B cell (primary cell): ENCODE measurements around the gene GABRG3. TPM values are rescaled to one million over a fixed set of nuclear protein-coding genes. Genes with fewer than 3 reads are reported as not detected.

ENCODE experiments used
- ATAC-seq: fragments of 200-7000 bp; cut with Tn5 transposase; one replicate; pipeline ENCODE4 v1.10.0; 2021; ENCODE audit warnings: low read depth, mild to moderate bottlenecking, moderate number of reproducible peaks, moderate library complexity
- CTCF ChIA-PET: fragments of 350-600 bp; sonication (Branson Sonifier 250); formaldehyde crosslinking; loops from one replicate; lab custom pipeline; 2021; ENCODE audit warnings: antibody characterized with exemption, inconsistent platforms; lab: Charles Lee
- POLR2A ChIA-PET: fragments of 350-600 bp; sonication (Branson Sonifier 250); formaldehyde crosslinking; loops from one replicate; lab custom pipeline; 2021; ENCODE audit warnings: antibody characterized with exemption; lab: Charles Lee
- DNase-seq: peaks from one replicate; pipeline ENCODE4 v3.0.0; 2013
- H2AFZ ChIP-seq: 2 replicates; pipeline ENCODE4 v1.6.1; 2012; ENCODE audit warnings: mild to moderate bottlenecking, low read depth, low read length; ENCODE audit not compliant: insufficient read depth, poor library complexity, severe bottlenecking
- H3K27ac ChIP-seq, 2 donors: 1 replicate in 1 of 2; 2 replicates in 1 of 2; pipeline ENCODE4 v1.5.1; 2012 to 2013; ENCODE audit warnings: low read length in 2 of 2, mild to moderate bottlenecking in 2 of 2, moderate library complexity in 1 of 2
- H3K27me3 ChIP-seq, 4 experiments: fragments of 200-600 bp in 1 of 4; sonication (generic) in 1 of 4; replicated peaks in 1 of 4; 1 replicate in 2 of 4; 2 replicates in 2 of 4; pipeline versions ENCODE4 v1.6.1 to v1.7.0; 2013 to 2016; ENCODE audit warnings: low read length in 3 of 4, mild to moderate bottlenecking in 2 of 4, mixed read lengths in 1 of 4, moderate library complexity in 1 of 4; ENCODE audit not compliant: insufficient read depth in 4 of 4, control insufficient read depth in 3 of 4; ENCODE audit errors: control extremely low read depth in 1 of 4
- H3K36me3 ChIP-seq, 2 experiments: replicated peaks in 1 of 2; 1 replicate in 1 of 2; 2 replicates in 1 of 2; pipeline versions ENCODE4 v1.6.1 to v1.7.1; 2013; ENCODE audit warnings: low read length in 1 of 2; ENCODE audit not compliant: insufficient read depth in 2 of 2, control insufficient read depth in 1 of 2; ENCODE audit errors: control extremely low read depth in 1 of 2, extremely low read depth in 1 of 2
- H3K4me1 ChIP-seq, 2 donors: fragments of 200-600 bp in 1 of 2; sonication (generic) in 1 of 2; 1 replicate in 1 of 2; 2 replicates in 1 of 2; pipeline versions ENCODE4 v1.5.1 to v1.6.1; 2013 to 2017; ENCODE audit warnings: low read length in 2 of 2; ENCODE audit not compliant: control insufficient read depth in 2 of 2, insufficient read depth in 2 of 2
- H3K4me2 ChIP-seq: replicated peaks from 2 replicates; pipeline ENCODE3; 2012; ENCODE audit warnings: mild to moderate bottlenecking, low read depth, low read length; ENCODE audit not compliant: poor library complexity, severe bottlenecking
- H3K4me3 ChIP-seq, 5 experiments: fragments of 200-600 bp in 1 of 5; sonication (generic) in 1 of 5; 1 replicate in 3 of 5; 2 replicates in 2 of 5; pipeline versions ENCODE4 v1.5.1 to v1.7.0; 2011 to 2016; ENCODE audit warnings: low read length in 4 of 5, mild to moderate bottlenecking in 4 of 5, low read depth in 2 of 5, control low read depth in 1 of 5, moderate library complexity in 1 of 5; ENCODE audit not compliant: insufficient read depth in 1 of 5; ENCODE audit errors: control extremely low read depth in 1 of 5, extremely low read depth in 1 of 5
- H3K79me2 ChIP-seq: fragments of 200-600 bp; sonication (generic); one replicate; pipeline ENCODE4 v1.6.0; 2016; ENCODE audit warnings: low read length; ENCODE audit not compliant: control insufficient read depth, insufficient read depth
- H3K9ac ChIP-seq: fragments of 200-600 bp; sonication (generic); 2 replicates; pipeline ENCODE4 v1.6.1; 2017; ENCODE audit warnings: mild to moderate bottlenecking, low read length, moderate library complexity
- H3K9me3 ChIP-seq, 3 donors: one replicate each; pipeline versions ENCODE4 v1.6.1 to v1.7.1; 2013; ENCODE audit warnings: low read length in 2 of 3; ENCODE audit not compliant: control insufficient read depth in 2 of 3, insufficient read depth in 1 of 3; ENCODE audit errors: control extremely low read depth in 1 of 3
- H4K20me1 ChIP-seq: 2 replicates; pipeline ENCODE4 v1.6.0; 2012; ENCODE audit warnings: mild to moderate bottlenecking, low read length; ENCODE audit not compliant: insufficient read depth, control insufficient read depth, poor library complexity, severe bottlenecking
- H3K27ac Mint-ChIP-seq: one replicate; pipeline ENCODE4 v1.8.0; 2021; ENCODE audit warnings: mixed read lengths
- H3K27me3 Mint-ChIP-seq: one replicate; pipeline ENCODE4 v1.8.0; 2021; ENCODE audit warnings: mixed read lengths
- H3K4me1 Mint-ChIP-seq: one replicate; pipeline ENCODE4 v1.8.0; 2021; ENCODE audit warnings: mixed read lengths
- H3K4me3 Mint-ChIP-seq: one replicate; pipeline ENCODE4 v1.8.0; 2021; ENCODE audit warnings: mixed read lengths
- H3K9me3 Mint-ChIP-seq: one replicate; pipeline ENCODE4 v1.8.0; 2022; ENCODE audit warnings: mixed read lengths; ENCODE audit not compliant: insufficient read depth
- EZH2 ChIP-seq: IDR thresholded peaks from 2 replicates; pipeline ENCODE4 v1.6.1; 2012; ENCODE audit warnings: borderline replicate concordance, low read depth, mild to moderate bottlenecking, moderate library complexity, low read length; ENCODE audit not compliant: insufficient read depth, poor library complexity, severe bottlenecking
- WGBS: methylation state at CpG from one replicate; pipeline ENCODE4 v1.1.5; 2013; ENCODE audit warnings: missing lambda C conversion rate; ENCODE audit not compliant: insufficient coverage; 5-methylcytosine and 5-hydroxymethylcytosine counted together
- intact Hi-C: fragments of 100-400 bp; cut with micrococcal nuclease; formaldehyde crosslinking; loops from one replicate; pipeline ENCODE4 v1.10.0; 2022
- polyA plus RNA-seq: library from polyadenylated mRNA; depleted of rRNA; stranded (reverse); fragments of >200 nt; gene quantifications from 2 replicates; pipeline ENCODE4 v1.2.3, GENCODE V29; 2012
- total RNA-seq, 2 donors: library from RNA; stranded (reverse); fragments of 120-200 nt in 1 of 2; gene quantifications; 1 replicate in 1 of 2; 2 replicates in 1 of 2; pipeline versions ENCODE4 v1.2.3 to v1.2.4, GENCODE V29; 2013 to 2022
- TF ChIP-seq, protein P1 (sequence below): fragments of 200-600 bp; IDR thresholded peaks from one replicate; pipeline ENCODE4 v1.8.0; 2022; ENCODE audit warnings: antibody characterized with exemption, mild to moderate bottlenecking

Gene GABRG3
- total and polyA plus RNA-seq, 2 donors (not counting 1 experiment from before 2014, with no cell fraction given) = not detected

DNA sequence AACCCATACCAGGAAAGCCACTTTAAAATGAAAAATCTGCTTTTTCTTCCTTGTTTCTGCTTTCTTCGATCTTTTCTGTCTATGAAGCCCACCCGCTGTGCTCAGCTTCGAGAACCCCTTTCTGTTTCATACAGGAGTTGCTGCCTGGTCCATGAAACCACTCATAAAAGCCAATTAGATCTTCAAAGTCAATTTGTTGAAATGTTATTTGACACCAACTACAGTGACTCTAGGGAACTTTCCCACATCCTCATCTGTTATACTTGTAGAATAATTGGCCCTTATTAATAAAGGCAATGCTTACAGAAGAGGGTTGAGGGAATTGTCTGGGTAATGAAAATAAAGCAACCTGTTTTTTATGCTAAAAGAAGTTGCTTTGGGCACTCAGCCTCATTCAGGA, 604.5 kb downstream of the GABRG3 start:
- H3K4me2 ChIP-seq = no peak overlapping the region
- peaks cover 0 to 16% (median 0%) of the 10 kb centered on the region in 3 donors for H3K9me3 ChIP-seq
- H3K4me3 Mint-ChIP-seq = no peak overlapping the region
- DNase-seq (no peak), ATAC-seq (no peak)
- no peaks in the 10 kb centered on the region for H3K4me1 ChIP-seq
- ChIA-PET CTCF (no interaction called here), POLR2A (no interaction called here)
- WGBS = 85% methylated on average over 2 of the region's 3 CpGs
- H3K9ac ChIP-seq = no peak overlapping the region
- H4K20me1 ChIP-seq = no peaks in the 10 kb centered on the region
- H3K4me3 ChIP-seq = no peak overlapping the region
- TF ChIP-seq EZH2 = no peak
- TF ChIP-seq, protein P1, sequence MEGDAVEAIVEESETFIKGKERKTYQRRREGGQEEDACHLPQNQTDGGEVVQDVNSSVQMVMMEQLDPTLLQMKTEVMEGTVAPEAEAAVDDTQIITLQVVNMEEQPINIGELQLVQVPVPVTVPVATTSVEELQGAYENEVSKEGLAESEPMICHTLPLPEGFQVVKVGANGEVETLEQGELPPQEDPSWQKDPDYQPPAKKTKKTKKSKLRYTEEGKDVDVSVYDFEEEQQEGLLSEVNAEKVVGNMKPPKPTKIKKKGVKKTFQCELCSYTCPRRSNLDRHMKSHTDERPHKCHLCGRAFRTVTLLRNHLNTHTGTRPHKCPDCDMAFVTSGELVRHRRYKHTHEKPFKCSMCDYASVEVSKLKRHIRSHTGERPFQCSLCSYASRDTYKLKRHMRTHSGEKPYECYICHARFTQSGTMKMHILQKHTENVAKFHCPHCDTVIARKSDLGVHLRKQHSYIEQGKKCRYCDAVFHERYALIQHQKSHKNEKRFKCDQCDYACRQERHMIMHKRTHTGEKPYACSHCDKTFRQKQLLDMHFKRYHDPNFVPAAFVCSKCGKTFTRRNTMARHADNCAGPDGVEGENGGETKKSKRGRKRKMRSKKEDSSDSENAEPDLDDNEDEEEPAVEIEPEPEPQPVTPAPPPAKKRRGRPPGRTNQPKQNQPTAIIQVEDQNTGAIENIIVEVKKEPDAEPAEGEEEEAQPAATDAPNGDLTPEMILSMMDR = no peak
- no peaks in the 10 kb centered on the region for H3K4me1 Mint-ChIP-seq
- no peaks in the 10 kb centered on the region for H3K27me3 Mint-ChIP-seq
- H3K79me2 ChIP-seq = no peaks in the 10 kb centered on the region
- H3K9me3 Mint-ChIP-seq = no peaks in the 10 kb centered on the region
- no peak overlapping the region for H2AFZ ChIP-seq
- no peaks in the 10 kb centered on the region for H3K27me3 ChIP-seq
- intact Hi-C loops = no loop called here
- H3K27ac ChIP-seq = no peak overlapping the region
- H3K27ac Mint-ChIP-seq = no peak overlapping the region
- H3K36me3 ChIP-seq = no peaks in the 10 kb centered on the region

DNA sequence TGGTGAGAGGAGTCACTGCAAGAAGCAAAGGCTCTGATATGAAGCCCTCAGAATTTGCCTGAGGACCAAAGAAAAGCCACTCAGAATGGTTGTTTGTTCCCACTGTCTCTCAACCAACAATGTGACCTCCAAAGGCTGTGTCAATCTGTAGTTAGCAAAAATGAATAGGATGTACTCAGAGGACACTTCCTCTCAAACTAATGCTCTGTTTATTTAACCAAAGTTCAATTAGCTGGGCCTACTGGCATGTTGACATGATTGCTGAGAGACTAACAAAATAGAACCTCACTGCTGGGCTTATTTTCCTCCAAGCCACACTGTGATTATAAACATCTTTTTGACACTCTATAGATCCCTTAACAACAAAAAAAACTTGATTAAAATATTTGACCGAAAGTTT, 605.6 kb downstream of the GABRG3 start:
- Histone ChIP-seq H3K36me3 (no peaks in the 10 kb centered on the region), H3K4me1 (no peaks in the 10 kb centered on the region), H3K27ac (no peak overlapping the region), H3K4me3 (no peak overlapping the region), H2AFZ (no peak overlapping the region), H3K27me3 (no peaks in the 10 kb centered on the region), H3K9me3 (peaks cover 0 to 16% (median 0%) of the 10 kb centered on the region in 3 donors), H3K9ac (no peak overlapping the region), H4K20me1 (no peaks in the 10 kb centered on the region), H3K79me2 (no peaks in the 10 kb centered on the region), H3K4me2 (no peak overlapping the region)
- Mint-ChIP-seq H3K27me3 (no peaks in the 10 kb centered on the region), H3K27ac (no peak overlapping the region), H3K4me3 (no peak overlapping the region), H3K4me1 (no peaks in the 10 kb centered on the region), H3K9me3 (no peaks in the 10 kb centered on the region)
- TF ChIP-seq EZH2 = no peak
- TF ChIP-seq, protein P1 = no peak
- no peak for DNase-seq
- ChIA-PET POLR2A (no interaction called here), CTCF (no interaction called here)
- WGBS = no CpG with 5 or more reads among the region's 1 CpG
- ATAC-seq = no peak
- intact Hi-C loops = no loop called here
